ENCODE results near the gene SNX32.

The SNX32 gene

DNA sequence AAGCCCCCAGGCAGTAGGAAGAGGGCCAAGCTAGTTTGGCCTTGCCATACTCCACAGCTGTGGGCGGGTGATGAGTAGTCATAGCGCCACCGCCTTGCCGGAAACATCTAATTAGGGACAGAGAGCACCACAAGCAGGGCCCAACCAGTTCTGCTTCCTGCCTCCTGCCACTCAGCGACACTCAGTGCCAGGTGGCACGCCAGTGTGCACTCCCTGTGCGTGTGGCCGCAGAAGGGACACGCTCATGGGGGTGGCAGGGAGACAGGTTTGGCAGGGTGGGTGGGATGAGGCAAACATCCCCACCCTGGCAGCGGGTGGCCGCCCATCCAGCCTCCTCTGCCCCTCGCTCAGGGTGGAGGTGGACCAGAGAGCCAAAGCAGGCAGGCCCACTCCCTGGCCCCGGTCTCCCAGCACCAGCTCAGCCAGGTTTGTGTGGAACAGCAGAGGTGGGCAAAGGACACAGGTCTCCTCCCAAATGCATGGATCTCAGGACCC lies 42.0 kb upstream of the SNX32 start:
- Histone ChIP-seq H3K27me3 (ENCODE audit: low read length) (no peaks in the 10 kb centered on the region), H3K9me3 (ENCODE audit: insufficient read depth, low read length) (no peaks in the 10 kb centered on the region), H3K4me2 (ENCODE audit: low read depth, low read length, poor library complexity, severe bottlenecking) (no peak overlapping the region), H3F3A (ENCODE audit: insufficient read depth) (no peaks in the 10 kb centered on the region), H2AFZ (ENCODE audit: low read depth, low read length, severe bottlenecking) (no peak overlapping the region), H3K9ac (ENCODE audit: low read length) (no peak overlapping the region), H3K9me2 (replicated peaks; ENCODE audit: insufficient read depth, low read length) (no peaks in the 10 kb centered on the region), H3K4me3 (ENCODE audit: insufficient read depth, low read length, poor library complexity, severe bottlenecking) (no peak overlapping the region), H3K27ac (ENCODE audit: low read depth, low read length) (no peak overlapping the region), H3K36me3 (ENCODE audit: low read length) (no peaks in the 10 kb centered on the region), H4K20me1 (ENCODE audit: low read depth, low read length) (no peaks in the 10 kb centered on the region), H3K79me2 (ENCODE audit: insufficient read depth, low read length) (no peaks in the 10 kb centered on the region)
- TF ChIP-seq EZH2phosphoT487 (conservative IDR thresholded peaks at IDR 0.05; ENCODE audit: low read length) (no peak), CTCF (IDR thresholded peaks at IDR 0.05; ENCODE audit: insufficient read depth, low read length, poor library complexity, severe bottlenecking) (no peak)

- H4K20me1 ChIP-seq (ENCODE audit: low read depth, low read length): no peaks in the 10 kb centered on the region
- TF ChIP-seq CTCF (IDR thresholded peaks at IDR 0.05; ENCODE audit: insufficient read depth, low read length, poor library complexity, severe bottlenecking) (no peak), EZH2phosphoT487 (conservative IDR thresholded peaks at IDR 0.05; ENCODE audit: low read length) (no peak)
- H3F3A ChIP-seq (ENCODE audit: insufficient read depth): no peaks in the 10 kb centered on the region
- H3K27ac ChIP-seq (ENCODE audit: low read depth, low read length): no peak overlapping the region
- H3K36me3 ChIP-seq (ENCODE audit: low read length): no peaks in the 10 kb centered on the region
- H3K4me3 ChIP-seq (ENCODE audit: insufficient read depth, low read length, poor library complexity, severe bottlenecking): no peak overlapping the region
- no peaks in the 10 kb centered on the region for H3K79me2 ChIP-seq (ENCODE audit: insufficient read depth, low read length)
- H3K9me3 ChIP-seq (ENCODE audit: insufficient read depth, low read length): no peaks in the 10 kb centered on the region
- no peaks in the 10 kb centered on the region for H3K9me2 ChIP-seq (replicated peaks; ENCODE audit: insufficient read depth, low read length)
- H3K4me2 ChIP-seq (ENCODE audit: low read depth, low read length, poor library complexity, severe bottlenecking): no peak overlapping the region
- no peak overlapping the region for H3K9ac ChIP-seq (ENCODE audit: low read length)
- no peak overlapping the region for H2AFZ ChIP-seq (ENCODE audit: low read depth, low read length, severe bottlenecking)
- H3K27me3 ChIP-seq (ENCODE audit: low read length): no peaks in the 10 kb centered on the region
These were observed 41.3 kb upstream of the SNX32 start for GRCh38 chr11:65792456-65792855.

- Histone ChIP-seq H3K27ac (ENCODE audit: low read depth, low read length) (no peak overlapping the region), H3K27me3 (ENCODE audit: low read length) (no peaks in the 10 kb centered on the region), H3F3A (ENCODE audit: insufficient read depth) (no peaks in the 10 kb centered on the region), H3K79me2 (ENCODE audit: insufficient read depth, low read length) (no peaks in the 10 kb centered on the region), H3K9ac (ENCODE audit: low read length) (no peak overlapping the region), H4K20me1 (ENCODE audit: low read depth, low read length) (no peaks in the 10 kb centered on the region), H3K36me3 (ENCODE audit: low read length) (no peaks in the 10 kb centered on the region), H2AFZ (ENCODE audit: low read depth, low read length, severe bottlenecking) (no peak overlapping the region), H3K4me2 (ENCODE audit: low read depth, low read length, poor library complexity, severe bottlenecking) (no peak overlapping the region), H3K9me2 (replicated peaks; ENCODE audit: insufficient read depth, low read length) (no peaks in the 10 kb centered on the region), H3K4me3 (ENCODE audit: insufficient read depth, low read length, poor library complexity, severe bottlenecking) (no peak overlapping the region), H3K9me3 (ENCODE audit: insufficient read depth, low read length) (no peaks in the 10 kb centered on the region)
- TF ChIP-seq EZH2phosphoT487 (conservative IDR thresholded peaks at IDR 0.05; ENCODE audit: low read length) (no peak), CTCF (IDR thresholded peaks at IDR 0.05; ENCODE audit: insufficient read depth, low read length, poor library complexity, severe bottlenecking) (no peak)
These were observed 40.6 kb upstream of the SNX32 start for GRCh38 chr11:65793144-65793581.

Data from SU-DHL-6 (cell line).